Middle frontal gyrus (tissue), 1 donor: Measurements from ENCODE around the gene EXOC3L1.

ENCODE experiments used
- DNase-seq: peaks from one replicate; pipeline ENCODE4 v3.0.0-alpha.2; 2015; ENCODE audit warnings: low spot score; ENCODE audit errors: extremely low spot score

EXOC3L1 gene

GRCh38 chr16:67216612-67217490, 26.9 kb upstream of the EXOC3L1 start:
- no peak for DNase-seq

GRCh38 chr16:67215706-67216105, 25.8 kb upstream of the EXOC3L1 start:
- no peak for DNase-seq

- no peak for DNase-seq
Measured at GRCh38 chr16:67213197-67214019, 23.5 kb upstream of the EXOC3L1 start.

GRCh38 chr16:67212766-67213165, 22.8 kb upstream of the EXOC3L1 start:
- DNase-seq = no peak

- no peak for DNase-seq
Measured at GRCh38 chr16:67211674-67212073, 21.7 kb upstream of the EXOC3L1 start.

GRCh38 chr16:67210069-67210937, 20.4 kb upstream of the EXOC3L1 start:
- DNase-seq = no peak

GRCh38 chr16:67209565-67209964, 19.6 kb upstream of the EXOC3L1 start:
- DNase-seq = no peak

- no peak for DNase-seq
Measured at GRCh38 chr16:67208154-67208896, 18.4 kb upstream of the EXOC3L1 start.

- no peak for DNase-seq
Measured at GRCh38 chr16:67207249-67208091, 17.5 kb upstream of the EXOC3L1 start.

- DNase-seq = no peak
Measured at GRCh38 chr16:67206838-67207248, 16.9 kb upstream of the EXOC3L1 start.

- no peak for DNase-seq
Measured at GRCh38 chr16:67206129-67206837, 16.3 kb upstream of the EXOC3L1 start.

GRCh38 chr16:67204076-67204475, 14.1 kb upstream of the EXOC3L1 start:
- no peak for DNase-seq

GRCh38 chr16:67202956-67203493, 13.1 kb upstream of the EXOC3L1 start:
- no peak for DNase-seq

- DNase-seq = no peak
Measured at GRCh38 chr16:67202426-67202825, 12.5 kb upstream of the EXOC3L1 start.

GRCh38 chr16:67201411-67202345, 11.7 kb upstream of the EXOC3L1 start:
- DNase-seq = no peak

- DNase-seq = no peak
Measured at GRCh38 chr16:67200491-67200890, 10.6 kb upstream of the EXOC3L1 start.

GRCh38 chr16:67199808-67200198, 9.9 kb upstream of the EXOC3L1 start:
- no peak for DNase-seq
